Astrocyte (in vitro differentiated cells and primary cell): ENCODE data around the gene SOCS6. TPM values are rescaled to one million over a fixed set of nuclear protein-coding genes. Genes with fewer than 3 reads are reported as not detected.

Experiments
- DNase-seq: peaks from one replicate; pipeline ENCODE4 v3.0.0-alpha.2; 2010; ENCODE audit warnings: low read depth
- FAIRE-seq: peaks from 2 replicates; lab custom pipeline; 2011; peaks lifted over from hg19 to GRCh38; lab: Jason Lieb, UNC
- H2AFZ ChIP-seq: 2 replicates; pipeline ENCODE4 v1.6.0; 2012; ENCODE audit warnings: low read depth, low read length, inconsistent platforms
- H3K27ac ChIP-seq: 2 replicates; pipeline ENCODE4 v1.5.1; 2011; ENCODE audit warnings: low read depth, low read length, inconsistent platforms
- H3K27me3 ChIP-seq: 2 replicates; pipeline ENCODE4 v1.6.0; 2011; ENCODE audit warnings: low read length, inconsistent platforms; ENCODE audit not compliant: insufficient read depth
- H3K36me3 ChIP-seq: 2 replicates; pipeline ENCODE4 v1.5.1; 2011; ENCODE audit warnings: low read length, inconsistent platforms; ENCODE audit not compliant: insufficient read depth
- H3K4me1 ChIP-seq: 2 replicates; pipeline ENCODE4 v1.5.1; 2011; ENCODE audit warnings: low read length, inconsistent platforms; ENCODE audit not compliant: insufficient read depth
- H3K4me2 ChIP-seq: 2 replicates; pipeline ENCODE4 v1.6.0; 2012; ENCODE audit warnings: low read length, inconsistent platforms
- H3K4me3 ChIP-seq: 2 replicates; pipeline ENCODE4 v1.5.1; 2011; ENCODE audit warnings: low read depth, mild to moderate bottlenecking, low read length, inconsistent platforms; ENCODE audit not compliant: insufficient read depth
- H3K79me2 ChIP-seq: 2 replicates; pipeline ENCODE4 v1.6.0; 2012; ENCODE audit warnings: mild to moderate bottlenecking, low read length, inconsistent platforms; ENCODE audit not compliant: insufficient read depth
- H3K9ac ChIP-seq: 2 replicates; pipeline ENCODE4 v1.6.0; 2012; ENCODE audit warnings: mild to moderate bottlenecking, low read length, inconsistent platforms
- H3K9me3 ChIP-seq: 2 replicates; pipeline ENCODE4 v1.5.1; 2012; ENCODE audit warnings: low read depth, mild to moderate bottlenecking, low read length, inconsistent platforms; ENCODE audit not compliant: insufficient read depth
- H4K20me1 ChIP-seq: 2 replicates; pipeline ENCODE4 v1.6.0; 2012; ENCODE audit warnings: low read length, inconsistent platforms; ENCODE audit not compliant: insufficient read depth
- H3K27ac Mint-ChIP-seq: one replicate; pipeline ENCODE4 v1.8.0; 2021; ENCODE audit warnings: mild to moderate bottlenecking, mixed read lengths; ENCODE audit not compliant: unreplicated experiment
- H3K27me3 Mint-ChIP-seq: one replicate; pipeline ENCODE4 v1.8.0; 2021; ENCODE audit warnings: low read depth, mixed read lengths; ENCODE audit not compliant: unreplicated experiment
- H3K36me3 Mint-ChIP-seq: one replicate; pipeline ENCODE4 v1.8.0; 2021; ENCODE audit warnings: low read depth, mixed read lengths; ENCODE audit not compliant: unreplicated experiment
- H3K4me1 Mint-ChIP-seq: one replicate; pipeline ENCODE4 v1.8.0; 2021; ENCODE audit warnings: low read depth, mixed read lengths; ENCODE audit not compliant: unreplicated experiment
- H3K4me3 Mint-ChIP-seq: one replicate; pipeline ENCODE4 v1.8.0; 2021; ENCODE audit warnings: mild to moderate bottlenecking, moderate library complexity, mixed read lengths; ENCODE audit not compliant: unreplicated experiment
- H3K9me3 Mint-ChIP-seq: one replicate; pipeline ENCODE4 v1.8.0; 2021; ENCODE audit warnings: mild to moderate bottlenecking, mixed read lengths; ENCODE audit not compliant: unreplicated experiment
- CTCF ChIP-seq: IDR thresholded peaks from 2 replicates; pipeline ENCODE4 v1.5.1; 2011; ENCODE audit warnings: low read depth, mild to moderate bottlenecking, inconsistent platforms, low read length, moderate library complexity; ENCODE audit not compliant: insufficient read depth
- EZH2 ChIP-seq: IDR thresholded peaks from 2 replicates; pipeline ENCODE4 v1.6.1; 2012; ENCODE audit warnings: mild to moderate bottlenecking, low read length, inconsistent platforms; ENCODE audit not compliant: insufficient read depth
- total RNA-seq: library from RNA; stranded (reverse); gene quantifications from 2 replicates; pipeline ENCODE4 v1.2.1, GENCODE V29; 2021

The SOCS6 gene
- total RNA-seq, 1 donor from 2014 or later = 24.1 TPM

- Histone ChIP-seq H3K36me3 (no peaks in the 10 kb centered on the region), H3K9ac (no peak overlapping the region), H3K9me3 (no peaks in the 10 kb centered on the region), H4K20me1 (no peaks in the 10 kb centered on the region), H3K27ac (no peak overlapping the region), H3K4me3 (no peak overlapping the region), H3K4me2 (no peak overlapping the region), H2AFZ (no peak overlapping the region), H3K27me3 (no peaks in the 10 kb centered on the region), H3K4me1 (peaks cover 23% of the 10 kb centered on the region), H3K79me2 (no peaks in the 10 kb centered on the region)
- TF ChIP-seq EZH2 (no peak), CTCF (no peak)
- no peaks in the 10 kb centered on the region for H3K27me3 Mint-ChIP-seq
- no peak for FAIRE-seq
- H3K4me3 Mint-ChIP-seq = no peak overlapping the region
- DNase-seq = no peak
- peaks cover 13% of the 10 kb centered on the region for H3K4me1 Mint-ChIP-seq
- H3K9me3 Mint-ChIP-seq = no peaks in the 10 kb centered on the region
- H3K36me3 Mint-ChIP-seq = no peaks in the 10 kb centered on the region
- no peak overlapping the region for H3K27ac Mint-ChIP-seq
Observed at GRCh38 chr18:70376137-70376913, 87.5 kb downstream of the SOCS6 start.

GRCh38 chr18:70376914-70377258, 88.0 kb downstream of the SOCS6 start:
- no peaks in the 10 kb centered on the region for H3K27me3 Mint-ChIP-seq
- Histone ChIP-seq H2AFZ (no peak overlapping the region), H4K20me1 (no peaks in the 10 kb centered on the region), H3K4me1 (peaks cover 23% of the 10 kb centered on the region), H3K9me3 (no peaks in the 10 kb centered on the region), H3K79me2 (no peaks in the 10 kb centered on the region), H3K27me3 (no peaks in the 10 kb centered on the region), H3K36me3 (no peaks in the 10 kb centered on the region), H3K27ac (no peak overlapping the region), H3K9ac (no peak overlapping the region), H3K4me3 (no peak overlapping the region), H3K4me2 (no peak overlapping the region)
- no peak overlapping the region for H3K4me3 Mint-ChIP-seq
- H3K9me3 Mint-ChIP-seq = no peaks in the 10 kb centered on the region
- TF ChIP-seq CTCF = no peak
- no peak for TF ChIP-seq EZH2
- no peaks in the 10 kb centered on the region for H3K36me3 Mint-ChIP-seq
- no peak overlapping the region for H3K27ac Mint-ChIP-seq
- no peak for DNase-seq
- FAIRE-seq = no peak
- H3K4me1 Mint-ChIP-seq = peaks cover 16% of the 10 kb centered on the region

GRCh38 chr18:70377317-70377799, 88.5 kb downstream of the SOCS6 start:
- no peak overlapping the region for H3K27ac Mint-ChIP-seq
- no peaks in the 10 kb centered on the region for H3K27me3 ChIP-seq
- no peaks in the 10 kb centered on the region for H3K36me3 ChIP-seq
- no peak overlapping the region for H3K4me3 ChIP-seq
- no peaks in the 10 kb centered on the region for H3K79me2 ChIP-seq
- H3K9me3 ChIP-seq = no peaks in the 10 kb centered on the region
- H3K4me1 Mint-ChIP-seq = peaks cover 15% of the 10 kb centered on the region
- no peak overlapping the region for H3K27ac ChIP-seq
- H3K4me3 Mint-ChIP-seq = no peak overlapping the region
- TF ChIP-seq CTCF (no peak), EZH2 (no peak)
- H3K36me3 Mint-ChIP-seq = no peaks in the 10 kb centered on the region
- FAIRE-seq (no peak), DNase-seq (no peak)
- H3K4me1 ChIP-seq = peaks cover 18% of the 10 kb centered on the region
- H2AFZ ChIP-seq = peak overlapping the region; percentile 26
- no peak overlapping the region for H3K9ac ChIP-seq
- no peaks in the 10 kb centered on the region for H3K27me3 Mint-ChIP-seq
- H4K20me1 ChIP-seq = no peaks in the 10 kb centered on the region
- H3K9me3 Mint-ChIP-seq = no peaks in the 10 kb centered on the region
- peak overlapping the region; percentile 28 for H3K4me2 ChIP-seq
